ENCODE results near the gene PSMD11. TPM values are rescaled to one million over a fixed set of nuclear protein-coding genes. Genes with fewer than 3 reads are reported as not detected.

PSMD11 gene
- total and polyA plus RNA-seq, 2 of the 8 experiments (the other 6 are each of a cell fraction or from before 2014, with no cell fraction given), result 68.4 to 171 TPM

GRCh38 chr17:32486111-32486700 lies 41.9 kb downstream of the PSMD11 start:
- peak overlapping the region; percentile 50 to 69 for H3K4me2 ChIP-seq (ENCODE audit: insufficient read depth in 1 of 2, low read depth in 2 of 2, low read length in 2 of 2)
- H3K4ac ChIP-seq (replicated peaks; ENCODE audit: insufficient read length, low read depth, low read length), result peak overlapping the region; percentile 13
- H3K18ac ChIP-seq (ENCODE audit: extremely low read depth, low read length), result peak overlapping the region; percentile 85; the same call in 1 of the 2 replicates
- H3K36me3 ChIP-seq (ENCODE audit: control insufficient read depth in 2 of 4, insufficient read depth in 4 of 4, low read length in 3 of 4), result peaks cover 5 to 18% (median 7%) of the 10 kb centered on the region in 4 experiments; a peak in 7 of 8 replicates
- 0 out of 2 replicates have a peak overlapping the region, but pooled peaks have one; percentile 57 for H4K8ac ChIP-seq (ENCODE audit: extremely low read depth, insufficient read depth, low read length)
- H2AFZ ChIP-seq (ENCODE audit: low read length), result no peak overlapping the region
- H3K4me3 ChIP-seq (ENCODE audit: extremely low read depth in 1 of 4, insufficient read depth in 2 of 4, low read depth in 3 of 4, low read length in 4 of 4), result peak overlapping the region; percentile 28 to 69 (median 41)
- CTCF ChIA-PET (ENCODE audit: partially characterized antibody), result interaction anchor here (1.5 to 9.6 kb wide), 4 partner anchors 10 to 263 kb away, joined by 3 to 71 read pairs (median 6); no protein-coding TSS in a partner anchor
- no peak overlapping the region for H3K23ac ChIP-seq (ENCODE audit: insufficient read length)
- DNase-seq (ENCODE audit: low read depth in 1 of 2, low spot score in 2 of 2) (peak in 1 of 2 experiments; percentile 81), FAIRE-seq (no peak)
- peak overlapping the region; percentile 61 for H4K5ac ChIP-seq (ENCODE audit: insufficient read length, low read depth, low read length)
- no peak overlapping the region for H3K56ac ChIP-seq (replicated peaks; ENCODE audit: insufficient read length, low read depth, low read length)
- 22% methylated on average over 46 of the region's 72 CpGs; no CpG with 5 or more reads in 1 of the 2 experiments for WGBS, 2 experiments (ENCODE audit: extremely low coverage in 1 of 2, insufficient coverage in 1 of 2, insufficient read length in 1 of 2, insufficient replicate concordance in 2 of 2, low coverage in 1 of 2, low lambda C conversion rate in 2 of 2, missing lambda C conversion rate in 1 of 2)
- H3K9ac ChIP-seq (replicated peaks in 1 of 4; ENCODE audit: extremely low read depth in 1 of 4, low read depth in 3 of 4, low read length in 3 of 4), result peak overlapping the region in 3 of 4 experiments; percentile 60 to 79 (median 70); a peak in 5 of 7 replicates
- no peak overlapping the region for H2AK5ac ChIP-seq (ENCODE audit: low read depth, low read length)
- no peak overlapping the region for H3K14ac ChIP-seq (ENCODE audit: insufficient read length)
- no peak overlapping the region for H2BK15ac ChIP-seq (ENCODE audit: low read length)
- peaks cover 10 to 43% (median 22%) of the 10 kb centered on the region in 4 experiments for H3K4me1 ChIP-seq (replicated peaks in 1 of 4; ENCODE audit: control insufficient read depth in 3 of 4, insufficient read depth in 4 of 4, low read length in 3 of 4)
- no peak overlapping the region for H2BK20ac ChIP-seq (ENCODE audit: low read length)
- no peaks in the 10 kb centered on the region for H3K9me3 ChIP-seq (ENCODE audit: insufficient read depth in 2 of 2, low read depth in 1 of 2, low read length in 1 of 2)
- H3K79me1 ChIP-seq (ENCODE audit: low read depth, low read length), result peaks cover 12% of the 10 kb centered on the region
- peak overlapping the region; percentile 76 for H4K91ac ChIP-seq (replicated peaks; ENCODE audit: insufficient read length, low read length)
- H2BK12ac ChIP-seq (ENCODE audit: low read depth, low read length), result no peak overlapping the region
- H3K27ac ChIP-seq (ENCODE audit: low read depth, low read length), result peak overlapping the region; percentile 27; the same call in 1 of the 2 replicates
- peak overlapping the region; percentile 15; the same call in 1 of the 2 replicates for H2BK5ac ChIP-seq (ENCODE audit: low read depth, low read length)
- peaks cover 8% of the 10 kb centered on the region for H3K23me2 ChIP-seq (ENCODE audit: low read depth, low read length)
- H2BK120ac ChIP-seq (replicated peaks; ENCODE audit: low read depth, low read length), result no peak overlapping the region
- peaks cover 3 to 14% of the 10 kb centered on the region in 2 experiments for H4K20me1 ChIP-seq (replicated peaks in 1 of 2; ENCODE audit: control insufficient read depth in 1 of 2, insufficient read depth in 2 of 2, low read length in 2 of 2)
- H3K79me2 ChIP-seq (ENCODE audit: control insufficient read depth in 1 of 2, insufficient read depth in 2 of 2, low read length in 2 of 2), result peaks cover 0 to 27% of the 10 kb centered on the region in 2 experiments; a peak in 2 of 4 replicates
- POLR2A ChIA-PET (ENCODE audit: partially characterized antibody), result interaction anchor here (0.7 to 5.4 kb wide), 12 partner anchors 10 to 136 kb away, joined by 3 to 35 read pairs (median 5); partner anchors contain the start of gene PSMD11
- no peaks in the 10 kb centered on the region; a peak in 2 of 7 replicates for H3K27me3 ChIP-seq (replicated peaks in 1 of 4; ENCODE audit: control insufficient read depth in 3 of 4, extremely low read depth in 1 of 4, insufficient read depth in 3 of 4, low read length in 3 of 4)
- no peak for TF ChIP-seq HDAC6 (IDR thresholded peaks at IDR 0.05; ENCODE audit: low read depth, low read length)
- TF ChIP-seq SAP30 (IDR thresholded peaks at IDR 0.05; ENCODE audit: insufficient read depth, insufficient replicate concordance, low read length), result no peak
- TF ChIP-seq ATF3 (IDR thresholded peaks at IDR 0.05; ENCODE audit: insufficient read depth, low read depth, low read length), result no peak
- TF ChIP-seq JUN (IDR thresholded peaks at IDR 0.05; ENCODE audit: low read depth, low read length), result no peak
- TF ChIP-seq BACH1 (IDR thresholded peaks at IDR 0.05; ENCODE audit: low read length), result no peak
- no peak for TF ChIP-seq BRCA1 (IDR thresholded peaks at IDR 0.05; ENCODE audit: low read depth, low read length)
- no peak for TF ChIP-seq NRF1 (IDR thresholded peaks at IDR 0.05; ENCODE audit: low read depth, low read length)
- no peak; the same call in 1 of the 2 replicates for TF ChIP-seq POLR2AphosphoS5 (IDR thresholded peaks at IDR 0.05; ENCODE audit: low read depth, low read length)
- TF ChIP-seq BCL11A (IDR thresholded peaks at IDR 0.05; ENCODE audit: low read depth in 2 of 2, low read length in 2 of 2), result no peak
- TF ChIP-seq SP1 (IDR thresholded peaks at IDR 0.05; ENCODE audit: low read depth, low read length), result 0 out of 2 replicates have a peak, but pooled peaks have one; percentile 14
- peak; percentile 19; the same call in 1 of the 2 replicates for TF ChIP-seq RBBP5 (IDR thresholded peaks at IDR 0.05; ENCODE audit: borderline replicate concordance, low read depth, low read length)
